Kidney (tissue), 14 donors: Measurements from ENCODE around the gene TSKS. TPM values are rescaled to one million over a fixed set of nuclear protein-coding genes. Genes with fewer than 3 reads are reported as not detected.

Experiments
- DNase-seq, 5 donors: peaks; one replicate each; pipeline ENCODE4 v3.0.0-alpha.2; 2013 to 2020
- FAIRE-seq: peaks from 2 replicates; lab custom pipeline; 2012; peaks lifted over from hg19 to GRCh38; lab: Jason Lieb, UNC
- H3K27ac ChIP-seq, 2 donors: one replicate each; pipeline ENCODE4 v1.7.0; 2013; ENCODE audit warnings: low read depth in 2 of 2, low read length in 2 of 2, inconsistent platforms in 1 of 2
- H3K27me3 ChIP-seq: one replicate; pipeline ENCODE4 v1.7.1; 2013; ENCODE audit warnings: low read length, inconsistent platforms; ENCODE audit not compliant: control insufficient read depth, insufficient read depth
- H3K36me3 ChIP-seq, 3 donors: one replicate each; pipeline versions ENCODE4 v1.7.0 to v1.7.1; 2013; ENCODE audit warnings: low read length in 3 of 3, control low read depth in 1 of 3, inconsistent platforms in 1 of 3; ENCODE audit not compliant: insufficient read depth in 3 of 3, control insufficient read depth in 2 of 3
- H3K4me1 ChIP-seq, 3 donors: one replicate each; pipeline versions ENCODE4 v1.7.0 to v1.7.1; 2013; ENCODE audit warnings: low read length in 3 of 3, inconsistent platforms in 1 of 3, low read depth in 1 of 3; ENCODE audit not compliant: control insufficient read depth in 2 of 3, insufficient read depth in 2 of 3
- H3K4me3 ChIP-seq, 3 donors: one replicate each; pipeline versions ENCODE4 v1.7.0 to v1.8.1; 2013; ENCODE audit warnings: low read length in 3 of 3, control low read depth in 1 of 3, inconsistent platforms in 1 of 3
- H3K9ac ChIP-seq, 3 donors: one replicate each; pipeline versions ENCODE4 v1.7.0 to v1.7.1; 2013; ENCODE audit warnings: low read length in 3 of 3, control low read depth in 1 of 3, inconsistent platforms in 1 of 3
- H3K9me3 ChIP-seq, 3 donors: one replicate each; pipeline versions ENCODE4 v1.7.0 to v1.7.1; 2013; ENCODE audit warnings: low read length in 3 of 3, control low read depth in 1 of 3, inconsistent platforms in 1 of 3; ENCODE audit not compliant: control insufficient read depth in 2 of 3, insufficient read depth in 1 of 3
- intact Hi-C: fragments of 100-400 bp; cut with DNase I; formaldehyde crosslinking; loops from one replicate; pipeline ENCODE4 v1.11.1; 2022
- polyA plus RNA-seq: library from polyadenylated mRNA; stranded (reverse); fragments of 350-450 nt; fragmentation: Illumina TruSeq; extraction: RNeasy Lipid Tissue Mini Kit (QIAGEN cat#74804); gene quantifications from one replicate; pipeline ENCODE4 v1.2.3, GENCODE V29; 2014; ENCODE audit warnings: low read depth, low replicate concordance; ENCODE audit not compliant: insufficient read depth
- total RNA-seq: library from RNA; stranded (reverse); fragmentation: NEBNext Ultra II Directional; extraction: Animal tissue kit (Norgen Biotek cat#: 25700); gene quantifications from one replicate; pipeline ENCODE4 v1.2.1, GENCODE V29; 2021
- TF ChIP-seq, protein P1 (sequence below): IDR thresholded peaks from 3 replicates; pipeline ENCODE4 v1.5.1; 2012; ENCODE audit warnings: mild to moderate bottlenecking, moderate library complexity, borderline replicate concordance; ENCODE audit not compliant: insufficient read depth; ENCODE audit errors: extremely low read depth
- donor health status: control.
- donor health status: control.
- donor health status: control.
- donor health status: control.
- donor health status: control.
- donor health status: DM: yes; HTN: yes; CAD: no.
- donor health status: Normal renal cell carcinoma (clear cell type).

TSKS gene
- total and polyA plus RNA-seq, 2 donors from 2014 or later = 0.47 to 0.50 TPM

DNA sequence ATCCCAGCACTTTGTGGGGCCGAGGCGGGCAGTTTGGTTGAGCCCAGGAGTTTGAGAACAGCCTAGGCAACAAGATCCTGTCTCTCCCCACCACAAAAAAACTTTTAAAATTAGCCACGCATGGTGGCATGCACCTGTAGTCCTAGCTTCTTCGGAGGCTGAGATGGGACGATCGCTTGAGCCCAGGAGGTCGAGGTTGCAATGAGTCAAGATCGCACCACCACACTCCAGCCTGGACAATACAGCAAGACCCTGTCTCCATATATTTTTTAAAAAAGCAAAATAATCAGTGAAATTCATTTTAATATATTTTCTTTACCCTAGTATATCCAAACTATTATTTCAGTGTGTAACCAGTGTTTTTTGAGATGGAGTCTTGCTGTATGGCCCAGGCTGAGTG lies 11.9 kb upstream of the TSKS start:
- TF ChIP-seq, protein P1, sequence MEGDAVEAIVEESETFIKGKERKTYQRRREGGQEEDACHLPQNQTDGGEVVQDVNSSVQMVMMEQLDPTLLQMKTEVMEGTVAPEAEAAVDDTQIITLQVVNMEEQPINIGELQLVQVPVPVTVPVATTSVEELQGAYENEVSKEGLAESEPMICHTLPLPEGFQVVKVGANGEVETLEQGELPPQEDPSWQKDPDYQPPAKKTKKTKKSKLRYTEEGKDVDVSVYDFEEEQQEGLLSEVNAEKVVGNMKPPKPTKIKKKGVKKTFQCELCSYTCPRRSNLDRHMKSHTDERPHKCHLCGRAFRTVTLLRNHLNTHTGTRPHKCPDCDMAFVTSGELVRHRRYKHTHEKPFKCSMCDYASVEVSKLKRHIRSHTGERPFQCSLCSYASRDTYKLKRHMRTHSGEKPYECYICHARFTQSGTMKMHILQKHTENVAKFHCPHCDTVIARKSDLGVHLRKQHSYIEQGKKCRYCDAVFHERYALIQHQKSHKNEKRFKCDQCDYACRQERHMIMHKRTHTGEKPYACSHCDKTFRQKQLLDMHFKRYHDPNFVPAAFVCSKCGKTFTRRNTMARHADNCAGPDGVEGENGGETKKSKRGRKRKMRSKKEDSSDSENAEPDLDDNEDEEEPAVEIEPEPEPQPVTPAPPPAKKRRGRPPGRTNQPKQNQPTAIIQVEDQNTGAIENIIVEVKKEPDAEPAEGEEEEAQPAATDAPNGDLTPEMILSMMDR = no peak
- no peak overlapping the region for H3K4me3 ChIP-seq
- H3K4me1 ChIP-seq = no peaks in the 10 kb centered on the region
- intact Hi-C loops = no loop called here
- no peak overlapping the region for H3K27ac ChIP-seq
- no peak for FAIRE-seq
- H3K36me3 ChIP-seq = peaks cover 0 to 2% (median 0%) of the 10 kb centered on the region in 3 donors
- H3K27me3 ChIP-seq = no peaks in the 10 kb centered on the region
- H3K9ac ChIP-seq = no peak overlapping the region
- no peak for DNase-seq
- no peaks in the 10 kb centered on the region for H3K9me3 ChIP-seq

DNA sequence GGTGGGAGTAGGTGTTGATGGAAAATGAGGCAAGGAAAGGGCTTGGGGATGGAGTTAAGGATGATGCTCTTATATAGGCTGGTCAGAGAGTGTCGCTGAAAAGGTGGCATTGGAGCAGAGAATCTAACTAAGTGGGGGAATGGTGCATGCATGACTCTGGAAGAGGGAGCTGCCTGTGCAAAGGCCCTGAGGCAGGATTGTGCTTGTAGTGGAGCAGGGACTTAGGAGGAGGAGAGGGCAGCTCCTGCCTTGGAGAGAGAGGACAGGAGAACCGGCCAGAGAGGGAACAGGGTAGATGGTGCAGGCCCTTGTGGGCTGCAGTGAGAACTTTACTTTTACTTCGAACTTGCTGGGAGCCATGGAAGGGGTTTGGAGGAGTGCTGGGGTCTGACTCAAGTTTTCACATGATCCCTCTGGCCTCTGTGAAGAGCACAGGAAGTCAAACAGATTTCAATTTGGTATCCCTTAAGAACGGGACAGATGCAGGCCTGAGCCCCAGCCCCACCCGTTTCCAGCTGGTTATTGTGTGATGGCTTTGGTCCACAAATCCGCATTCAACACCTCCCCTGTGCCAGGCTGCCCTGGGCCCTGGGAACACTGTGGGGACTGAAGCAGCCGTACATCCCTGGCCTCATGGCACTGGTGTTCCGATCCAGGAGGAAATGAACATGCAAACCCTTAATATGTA lies 10.7 kb upstream of the TSKS start:
- TF ChIP-seq, protein P1 = no peak
- no peak for FAIRE-seq
- Histone ChIP-seq H3K27me3 (no peaks in the 10 kb centered on the region), H3K36me3 (peaks cover 0 to 2% (median 0%) of the 10 kb centered on the region in 3 donors), H3K27ac (no peak overlapping the region), H3K9ac (no peak overlapping the region), H3K4me3 (no peak overlapping the region), H3K4me1 (no peaks in the 10 kb centered on the region), H3K9me3 (no peaks in the 10 kb centered on the region)
- no peak for DNase-seq
- intact Hi-C loops = no loop called here

DNA sequence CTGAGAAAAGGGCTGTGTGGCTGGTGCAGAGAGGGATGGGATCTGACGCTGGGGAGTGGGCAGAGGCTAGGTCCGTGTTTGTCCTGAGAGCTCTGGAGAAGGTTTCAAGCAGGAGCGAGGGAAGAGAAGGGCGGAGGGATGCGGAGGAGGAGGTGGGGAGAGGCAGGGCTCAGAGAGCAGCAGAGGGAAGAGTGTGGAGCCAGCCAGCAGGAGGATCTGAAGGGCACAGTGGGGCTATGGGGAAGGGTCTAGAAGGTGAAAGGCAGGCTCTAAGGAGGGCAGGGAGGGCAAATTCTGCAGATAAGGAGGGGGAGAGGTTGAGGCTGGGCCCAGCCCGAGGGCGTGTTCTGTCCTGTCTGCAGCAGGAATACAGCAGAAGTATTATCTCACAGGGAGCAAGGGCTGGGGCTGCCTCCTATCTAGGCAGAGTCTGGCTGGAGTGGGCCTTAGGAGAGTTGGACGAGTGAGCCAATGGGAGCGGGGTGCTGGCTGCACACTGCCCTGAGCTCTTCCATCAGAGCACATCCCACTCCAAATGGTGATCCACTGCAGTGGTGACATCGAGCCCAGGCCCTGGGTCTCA lies 9.8 kb upstream of the TSKS start:
- intact Hi-C loops = no loop called here
- H3K4me1 ChIP-seq = peaks cover 0 to 7% (median 6%) of the 10 kb centered on the region in 3 donors
- TF ChIP-seq, protein P1 = no peak
- H3K9me3 ChIP-seq = no peaks in the 10 kb centered on the region
- peaks cover 0 to 2% (median 0%) of the 10 kb centered on the region in 3 donors for H3K36me3 ChIP-seq
- DNase-seq (no peak), FAIRE-seq (no peak)
- H3K9ac ChIP-seq = no peak overlapping the region
- no peak overlapping the region for H3K4me3 ChIP-seq
- no peaks in the 10 kb centered on the region for H3K27me3 ChIP-seq
- H3K27ac ChIP-seq = no peak overlapping the region
